SU-DHL-6 (cell line): ENCODE results near the gene IQCF6.

ENCODE experiments used
- H2AFZ ChIP-seq: fragments of 200-600 bp; sonication (generic); 2 replicates; pipeline ENCODE4 v1.6.1; 2014; ENCODE audit warnings: low read depth, mild to moderate bottlenecking, moderate library complexity, mixed read lengths, antibody characterized with exemption, low read length; ENCODE audit not compliant: severe bottlenecking
- H3F3A ChIP-seq: fragments of 200-600 bp; shearing (Covaris generic); 2 replicates; pipeline ENCODE4 v1.6.0; 2016; ENCODE audit warnings: antibody characterized with exemption, mild to moderate bottlenecking; ENCODE audit not compliant: insufficient read depth
- H3K27ac ChIP-seq: fragments of 200-600 bp; sonication (generic); 2 replicates; pipeline ENCODE4 v1.5.1; 2016; ENCODE audit warnings: low read depth, mild to moderate bottlenecking, low read length, moderate library complexity, mixed read lengths
- H3K27me3 ChIP-seq: fragments of 200-600 bp; sonication (generic), shearing (Covaris generic); 2 replicates; pipeline ENCODE4 v1.6.0; 2014; ENCODE audit warnings: mild to moderate bottlenecking, low read length
- H3K36me3 ChIP-seq: fragments of 200-600 bp; sonication (generic); 2 replicates; pipeline ENCODE4 v1.6.1; 2014; ENCODE audit warnings: mild to moderate bottlenecking, low read length, mixed read lengths
- H3K4me2 ChIP-seq: fragments of 300-600, 200-600 bp; shearing (Covaris generic), sonication (generic); 2 replicates; pipeline ENCODE4 v1.6.0; 2014; ENCODE audit warnings: low read length, low read depth, mild to moderate bottlenecking; ENCODE audit not compliant: poor library complexity, severe bottlenecking
- H3K4me3 ChIP-seq: fragments of 200-600 bp; sonication (generic); 2 replicates; pipeline ENCODE4 v1.5.1; 2014; ENCODE audit warnings: antibody characterized with exemption, low read length, mild to moderate bottlenecking, mixed read lengths; ENCODE audit not compliant: insufficient read depth, poor library complexity, severe bottlenecking
- H3K79me2 ChIP-seq: fragments of 200-600 bp; sonication (generic); 2 replicates; pipeline ENCODE4 v1.6.1; 2014; ENCODE audit warnings: mild to moderate bottlenecking, low read length, moderate library complexity; ENCODE audit not compliant: insufficient read depth
- H3K9ac ChIP-seq: fragments of 200-600 bp; sonication (generic); 2 replicates; pipeline ENCODE4 v1.7.0; 2014; ENCODE audit warnings: mild to moderate bottlenecking, low read length
- H3K9me2 ChIP-seq: fragments of 200-600 bp; sonication (generic); replicated peaks from 2 replicates; pipeline ENCODE4 v1.6.1; 2014; ENCODE audit warnings: low read length; ENCODE audit not compliant: insufficient read depth
- H3K9me3 ChIP-seq: fragments of 200-600 bp; sonication (generic); 2 replicates; pipeline ENCODE4 v1.6.1; 2014; ENCODE audit warnings: low read length, mixed read lengths; ENCODE audit not compliant: insufficient read depth
- H4K20me1 ChIP-seq: fragments of 200-600 bp; sonication (generic); 2 replicates; pipeline ENCODE4 v1.6.1; 2014; ENCODE audit warnings: low read depth, mild to moderate bottlenecking, antibody characterized with exemption, low read length, moderate library complexity, mixed read lengths
- CTCF ChIP-seq: fragments of 200-600 bp; sonication (generic); IDR thresholded peaks from one replicate; pipeline ENCODE4 v1.5.1; 2017; ENCODE audit warnings: antibody characterized with exemption, mild to moderate bottlenecking, low read length, moderate library complexity; ENCODE audit not compliant: insufficient read depth, poor library complexity, severe bottlenecking
- EZH2phosphoT487 ChIP-seq: fragments of 200-600 bp; sonication (generic), shearing (Covaris generic); conservative IDR thresholded peaks from 2 replicates; pipeline ENCODE4 v1.6.1; 2018; ENCODE audit warnings: mild to moderate bottlenecking, antibody characterized with exemption, low read length, moderate library complexity, mixed read lengths

The IQCF6 gene

GRCh38 chr3:51739110-51739509 lies 39.9 kb downstream of the IQCF6 start:
- H2AFZ ChIP-seq, result no peak overlapping the region
- H4K20me1 ChIP-seq, result no peaks in the 10 kb centered on the region
- no peak overlapping the region for H3K4me2 ChIP-seq
- TF ChIP-seq CTCF (no peak), EZH2phosphoT487 (no peak)
- H3K36me3 ChIP-seq, result no peaks in the 10 kb centered on the region
- no peaks in the 10 kb centered on the region for H3K9me3 ChIP-seq
- no peak overlapping the region for H3K4me3 ChIP-seq
- no peaks in the 10 kb centered on the region for H3K27me3 ChIP-seq
- no peak overlapping the region for H3K27ac ChIP-seq
- H3K9me2 ChIP-seq, result no peaks in the 10 kb centered on the region
- no peaks in the 10 kb centered on the region for H3F3A ChIP-seq
- H3K9ac ChIP-seq, result no peak overlapping the region
- no peaks in the 10 kb centered on the region for H3K79me2 ChIP-seq

GRCh38 chr3:51735950-51736349 lies 43.1 kb downstream of the IQCF6 start:
- no peak overlapping the region for H3K9ac ChIP-seq
- H3F3A ChIP-seq, result no peaks in the 10 kb centered on the region
- TF ChIP-seq CTCF (no peak), EZH2phosphoT487 (no peak)
- H3K27me3 ChIP-seq, result no peaks in the 10 kb centered on the region
- H3K9me2 ChIP-seq, result no peaks in the 10 kb centered on the region
- H3K4me3 ChIP-seq, result no peak overlapping the region
- H3K9me3 ChIP-seq, result no peaks in the 10 kb centered on the region
- H3K36me3 ChIP-seq, result no peaks in the 10 kb centered on the region
- no peaks in the 10 kb centered on the region for H3K79me2 ChIP-seq
- no peak overlapping the region for H3K27ac ChIP-seq
- H3K4me2 ChIP-seq, result no peak overlapping the region
- no peak overlapping the region for H2AFZ ChIP-seq
- no peaks in the 10 kb centered on the region for H4K20me1 ChIP-seq

GRCh38 chr3:51735039-51735438 lies 44.0 kb downstream of the IQCF6 start:
- Histone ChIP-seq H3K79me2 (no peaks in the 10 kb centered on the region), H3K9ac (no peak overlapping the region), H3K27me3 (no peaks in the 10 kb centered on the region), H3F3A (no peaks in the 10 kb centered on the region), H3K36me3 (no peaks in the 10 kb centered on the region), H3K4me2 (no peak overlapping the region), H3K27ac (no peak overlapping the region), H2AFZ (no peak overlapping the region), H4K20me1 (no peaks in the 10 kb centered on the region), H3K9me2 (no peaks in the 10 kb centered on the region), H3K4me3 (no peak overlapping the region), H3K9me3 (no peaks in the 10 kb centered on the region)
- TF ChIP-seq CTCF (no peak), EZH2phosphoT487 (no peak)

- H3K4me3 ChIP-seq, result no peak overlapping the region
- H3K9me3 ChIP-seq, result no peaks in the 10 kb centered on the region
- no peaks in the 10 kb centered on the region for H4K20me1 ChIP-seq
- H3K9me2 ChIP-seq, result no peaks in the 10 kb centered on the region
- H3F3A ChIP-seq, result no peaks in the 10 kb centered on the region
- no peak for TF ChIP-seq EZH2phosphoT487
- TF ChIP-seq CTCF, result no peak
- H3K4me2 ChIP-seq, result no peak overlapping the region
- H3K9ac ChIP-seq, result no peak overlapping the region
- H3K27ac ChIP-seq, result no peak overlapping the region
- H3K36me3 ChIP-seq, result no peaks in the 10 kb centered on the region
- H2AFZ ChIP-seq, result no peak overlapping the region
- no peaks in the 10 kb centered on the region for H3K79me2 ChIP-seq
- no peaks in the 10 kb centered on the region for H3K27me3 ChIP-seq
Observed at GRCh38 chr3:51734572-51734907, 44.5 kb downstream of the IQCF6 start.
